ENCODE results near the gene TSEN34.

Gene TSEN34

GRCh38 chr19:54152878-54153524, 38.1 kb upstream of the TSEN34 start:
- Histone ChIP-seq H3K4me3 (ENCODE audit: severe bottlenecking) (no peak overlapping the region), H3K36me3 (ENCODE audit: low read depth) (peaks cover 96% of the 10 kb centered on the region), H3K9me3 (ENCODE audit: severe bottlenecking) (no peaks in the 10 kb centered on the region), H3K4me1 (ENCODE audit: insufficient read depth, poor library complexity, severe bottlenecking) (no peaks in the 10 kb centered on the region), H3K27ac (ENCODE audit: poor library complexity, severe bottlenecking) (no peak overlapping the region), H3K27me3 (ENCODE audit: insufficient read depth, poor library complexity, severe bottlenecking) (no peaks in the 10 kb centered on the region)
- TF ChIP-seq, protein P1, sequence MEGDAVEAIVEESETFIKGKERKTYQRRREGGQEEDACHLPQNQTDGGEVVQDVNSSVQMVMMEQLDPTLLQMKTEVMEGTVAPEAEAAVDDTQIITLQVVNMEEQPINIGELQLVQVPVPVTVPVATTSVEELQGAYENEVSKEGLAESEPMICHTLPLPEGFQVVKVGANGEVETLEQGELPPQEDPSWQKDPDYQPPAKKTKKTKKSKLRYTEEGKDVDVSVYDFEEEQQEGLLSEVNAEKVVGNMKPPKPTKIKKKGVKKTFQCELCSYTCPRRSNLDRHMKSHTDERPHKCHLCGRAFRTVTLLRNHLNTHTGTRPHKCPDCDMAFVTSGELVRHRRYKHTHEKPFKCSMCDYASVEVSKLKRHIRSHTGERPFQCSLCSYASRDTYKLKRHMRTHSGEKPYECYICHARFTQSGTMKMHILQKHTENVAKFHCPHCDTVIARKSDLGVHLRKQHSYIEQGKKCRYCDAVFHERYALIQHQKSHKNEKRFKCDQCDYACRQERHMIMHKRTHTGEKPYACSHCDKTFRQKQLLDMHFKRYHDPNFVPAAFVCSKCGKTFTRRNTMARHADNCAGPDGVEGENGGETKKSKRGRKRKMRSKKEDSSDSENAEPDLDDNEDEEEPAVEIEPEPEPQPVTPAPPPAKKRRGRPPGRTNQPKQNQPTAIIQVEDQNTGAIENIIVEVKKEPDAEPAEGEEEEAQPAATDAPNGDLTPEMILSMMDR (IDR thresholded peaks at IDR 0.05; ENCODE audit: poor library complexity, severe bottlenecking) = no peak
- ATAC-seq (ENCODE audit: low read depth) = no peak
- DNase-seq (ENCODE audit: low spot score) = no peak

DNA sequence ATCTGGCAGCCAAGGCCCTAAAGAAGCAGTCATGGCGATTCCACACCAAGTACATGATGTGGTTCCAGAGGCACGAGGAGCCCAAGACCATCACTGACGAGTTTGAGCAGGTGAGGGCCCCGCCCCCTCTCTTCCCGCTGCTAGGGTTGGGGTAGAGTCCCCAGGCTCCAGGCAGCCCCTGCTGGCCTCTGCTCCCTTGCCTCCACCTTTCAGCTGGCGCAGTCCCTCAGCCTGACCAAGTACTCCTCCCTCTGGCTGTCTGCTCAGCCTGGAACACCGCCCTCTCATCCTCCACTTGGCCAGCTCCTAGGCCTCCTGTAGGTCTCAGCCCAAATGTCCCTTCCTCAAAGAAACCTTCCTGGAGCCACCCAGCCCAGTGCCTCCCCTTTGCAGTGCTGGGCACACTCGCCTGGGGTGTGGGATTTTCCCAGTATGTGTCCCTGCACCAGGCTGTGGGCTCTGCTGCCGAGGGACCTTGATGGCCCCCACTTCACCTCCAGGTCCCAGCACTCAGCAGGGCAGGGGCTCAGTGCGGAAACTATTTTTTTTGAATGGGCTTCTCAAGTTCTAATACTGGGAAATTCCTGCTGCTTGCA, 37.3 kb upstream of the TSEN34 start:
- no peaks in the 10 kb centered on the region for H3K9me3 ChIP-seq (ENCODE audit: severe bottlenecking)

DNA sequence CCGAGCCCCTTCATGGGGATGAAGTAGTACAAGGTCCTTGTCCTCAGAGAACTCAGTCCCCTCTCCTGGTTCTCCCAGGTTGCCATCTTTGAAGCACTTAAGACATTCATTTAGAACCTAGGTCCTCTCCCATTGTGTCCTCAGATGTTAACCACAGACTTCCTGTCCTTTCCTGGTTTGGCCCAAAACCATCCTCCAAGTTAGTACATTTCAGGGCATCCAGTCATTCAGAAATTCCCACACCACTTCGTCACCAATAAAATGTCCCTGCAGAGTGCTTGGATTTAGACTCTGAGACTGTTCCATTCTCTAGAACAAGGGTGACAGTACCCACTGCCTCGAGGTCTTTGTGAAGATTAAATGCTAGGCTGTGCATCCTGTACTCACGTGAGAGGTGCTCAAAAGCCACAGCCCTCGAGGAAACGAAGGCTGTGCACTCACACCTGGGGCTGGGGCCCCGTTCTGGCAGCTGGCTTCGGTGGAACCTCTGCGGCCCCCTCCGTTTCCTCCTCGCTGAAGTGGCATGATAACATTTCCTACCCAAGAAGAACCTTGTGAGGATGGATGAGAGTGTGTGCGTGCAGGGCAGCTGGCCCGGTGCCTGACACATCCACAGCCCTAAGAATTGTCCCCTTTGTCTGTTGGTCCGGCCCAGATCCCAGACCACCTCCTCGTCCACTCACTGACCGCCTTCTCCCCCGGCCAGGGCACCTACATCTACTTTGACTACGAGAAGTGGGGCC, 36.3 kb upstream of the TSEN34 start:
- Histone ChIP-seq H3K36me3 (ENCODE audit: low read depth) (peaks cover 86% of the 10 kb centered on the region), H3K4me3 (ENCODE audit: severe bottlenecking) (no peak overlapping the region), H3K9me3 (ENCODE audit: severe bottlenecking) (no peaks in the 10 kb centered on the region), H3K4me1 (ENCODE audit: insufficient read depth, poor library complexity, severe bottlenecking) (no peaks in the 10 kb centered on the region), H3K27me3 (ENCODE audit: insufficient read depth, poor library complexity, severe bottlenecking) (no peaks in the 10 kb centered on the region), H3K27ac (ENCODE audit: poor library complexity, severe bottlenecking) (no peak overlapping the region)
- TF ChIP-seq, protein P1 (IDR thresholded peaks at IDR 0.05; ENCODE audit: poor library complexity, severe bottlenecking) = no peak
- no peak for ATAC-seq (ENCODE audit: low read depth)
- no peak for DNase-seq (ENCODE audit: low spot score)

More for the DNA sequence above, 37.3 kb upstream of the TSEN34 start:
- Histone ChIP-seq H3K36me3 (ENCODE audit: low read depth) (peaks cover 95% of the 10 kb centered on the region), H3K4me3 (ENCODE audit: severe bottlenecking) (no peak overlapping the region), H3K27ac (ENCODE audit: poor library complexity, severe bottlenecking) (no peak overlapping the region), H3K27me3 (ENCODE audit: insufficient read depth, poor library complexity, severe bottlenecking) (no peaks in the 10 kb centered on the region), H3K4me1 (ENCODE audit: insufficient read depth, poor library complexity, severe bottlenecking) (no peaks in the 10 kb centered on the region)
- TF ChIP-seq, protein P1 (IDR thresholded peaks at IDR 0.05; ENCODE audit: poor library complexity, severe bottlenecking) = no peak
- DNase-seq (ENCODE audit: low spot score) = no peak
- no peak; the same call in 2 of the 3 replicates for ATAC-seq (ENCODE audit: low read depth)

- Histone ChIP-seq H3K36me3 (ENCODE audit: low read depth) (peaks cover 77% of the 10 kb centered on the region), H3K4me3 (ENCODE audit: severe bottlenecking) (no peak overlapping the region), H3K27ac (ENCODE audit: poor library complexity, severe bottlenecking) (no peak overlapping the region), H3K9me3 (ENCODE audit: severe bottlenecking) (no peaks in the 10 kb centered on the region), H3K27me3 (ENCODE audit: insufficient read depth, poor library complexity, severe bottlenecking) (no peaks in the 10 kb centered on the region), H3K4me1 (ENCODE audit: insufficient read depth, poor library complexity, severe bottlenecking) (peaks cover under 1% of the 10 kb centered on the region)
- DNase-seq (ENCODE audit: low spot score) (no peak), ATAC-seq (ENCODE audit: low read depth) (no peak)
- TF ChIP-seq, protein P1 (IDR thresholded peaks at IDR 0.05; ENCODE audit: poor library complexity, severe bottlenecking) = no peak
These were observed 35.4 kb upstream of the TSEN34 start for GRCh38 chr19:54155694-54156093.

Measured in RWPE2 (cell line).